Naive B cell (primary cell): ENCODE measurements around the gene SYVN1. TPM values are rescaled to one million over a fixed set of nuclear protein-coding genes. Genes with fewer than 3 reads are reported as not detected.

Source experiments
- ATAC-seq, 2 donors: fragments of 150-1000 bp; cut with Tn5 transposase; 2 replicates each; pipeline ENCODE4 v1.10.0; 2021; ENCODE audit warnings: low read depth in 2 of 2, mild to moderate bottlenecking in 2 of 2, moderate library complexity in 2 of 2
- DNase-seq: peaks from one replicate; pipeline ENCODE4 v3.0.0; 2022
- H3K27ac Mint-ChIP-seq, 6 donors: one replicate each; pipeline ENCODE4 v1.8.0; 2020 to 2022; ENCODE audit warnings: mild to moderate bottlenecking in 6 of 6, mixed read lengths in 6 of 6, moderate library complexity in 5 of 6, inconsistent platforms in 2 of 6
- H3K27me3 Mint-ChIP-seq, 3 donors: one replicate each; pipeline ENCODE4 v1.8.0; 2021 to 2022; ENCODE audit warnings: mixed read lengths in 3 of 3, mild to moderate bottlenecking in 1 of 3
- H3K36me3 Mint-ChIP-seq, 2 donors: one replicate each; pipeline ENCODE4 v1.8.0; 2020 to 2022; ENCODE audit warnings: mixed read lengths in 2 of 2, inconsistent platforms in 1 of 2, mild to moderate bottlenecking in 1 of 2
- H3K4me1 Mint-ChIP-seq, 3 donors: one replicate each; pipeline ENCODE4 v1.8.0; 2020 to 2022; ENCODE audit warnings: mixed read lengths in 3 of 3, inconsistent platforms in 1 of 3, mild to moderate bottlenecking in 1 of 3, moderate library complexity in 1 of 3
- H3K4me3 Mint-ChIP-seq, 8 donors: one replicate each; pipeline ENCODE4 v1.8.0; 2020 to 2022; ENCODE audit warnings: mild to moderate bottlenecking in 8 of 8, mixed read lengths in 8 of 8, moderate library complexity in 8 of 8, inconsistent platforms in 2 of 8
- H3K9me3 Mint-ChIP-seq, 7 donors: one replicate each; pipeline ENCODE4 v1.8.0; 2020 to 2022; ENCODE audit warnings: mixed read lengths in 7 of 7, mild to moderate bottlenecking in 5 of 7, inconsistent platforms in 2 of 7, moderate library complexity in 1 of 7
- polyA plus RNA-seq, 6 donors: library from polyadenylated mRNA; unstranded; fragments of 300-500 nt; fragmentation: Illumina TruSeq; gene quantifications; one replicate each; pipeline ENCODE4 v1.2.3, GENCODE V29; 2021; ENCODE audit warnings: low read depth in 6 of 6

Gene SYVN1
- polyA plus RNA-seq, 6 donors from 2014 or later = 21.4 to 86.9 (median 43.5) TPM

- H3K9me3 Mint-ChIP-seq = no peaks in the 10 kb centered on the region
- H3K27ac Mint-ChIP-seq = peak overlapping the region in 1 of 6 donors; percentile 10
- no peaks in the 10 kb centered on the region for H3K36me3 Mint-ChIP-seq
- H3K4me1 Mint-ChIP-seq = peaks cover 5 to 16% (median 7%) of the 10 kb centered on the region in 3 donors
- H3K27me3 Mint-ChIP-seq = no peaks in the 10 kb centered on the region
- no peak overlapping the region for H3K4me3 Mint-ChIP-seq
- ATAC-seq = no peak
- DNase-seq = no peak
These were observed 56.9 kb downstream of the SYVN1 start for GRCh38 chr11:65077451-65077850.

Other genes starting within 250 kb of the SYVN1 start
- 1 to 10 TPM in 5 of 6 donors, not detected in 1; 2.8 to 5.0 (median 3.4) TPM for gene ATG2A, start 217.3 kb downstream of the SYVN1 start, polyA plus RNA-seq
- 10 to 100 TPM in 3 of 6 donors, 1 to 10 TPM in 3; 7.2 to 15.1 (median 10.2) TPM for gene PPP2R5B, start 209.8 kb downstream of the SYVN1 start, polyA plus RNA-seq
- not detected for gene GPHA2, start 198.6 kb downstream of the SYVN1 start, polyA plus RNA-seq
- 1 to 10 TPM in 2 of 6 donors, under 1 TPM in 2, not detected in 2; 0.48 to 1.7 (median 1.1) TPM for gene MAJIN, start 162.4 kb downstream of the SYVN1 start, polyA plus RNA-seq
- gene BATF2, start 137.5 kb downstream of the SYVN1 start, polyA plus RNA-seq = 1 to 10 TPM in 3 of 6 donors, under 1 TPM in 2, not detected in 1; 0.13 to 2.9 (median 1.6) TPM
- 10 to 100 TPM; 45.9 to 74.0 (median 64.2) TPM for gene ARL2, start 120.4 kb downstream of the SYVN1 start, polyA plus RNA-seq
- gene SNX15, start 107.1 kb downstream of the SYVN1 start, polyA plus RNA-seq = 10 to 100 TPM; 11.7 to 18.3 (median 14.9) TPM
- gene SAC3D1, start 93.3 kb downstream of the SYVN1 start, polyA plus RNA-seq = 1 to 10 TPM; 4.7 to 9.6 (median 6.4) TPM
- 10 to 100 TPM; 19.4 to 28.3 (median 24.3) TPM for gene NAALADL1, start 76.0 kb downstream of the SYVN1 start, polyA plus RNA-seq
- gene CDCA5, start 50.5 kb downstream of the SYVN1 start, polyA plus RNA-seq = under 1 TPM in 5 of 6 donors, not detected in 1; 0.11 to 1.00 (median 0.47) TPM
- gene ZFPL1, start 50.3 kb downstream of the SYVN1 start, polyA plus RNA-seq = 10 to 100 TPM; 30.0 to 37.4 (median 35.0) TPM
- 100 to 1,000 TPM in 2 of 6 donors, 10 to 100 TPM in 4; 80.5 to 106 (median 91.2) TPM for gene VPS51, start 38.3 kb downstream of the SYVN1 start, polyA plus RNA-seq
- 10 to 100 TPM; 11.6 to 18.4 (median 15.0) TPM for gene TM7SF2, start 22.6 kb downstream of the SYVN1 start, polyA plus RNA-seq
- gene ZNHIT2, start 16.8 kb downstream of the SYVN1 start, polyA plus RNA-seq = 10 to 100 TPM in 4 of 6 donors, 1 to 10 TPM in 2; 6.3 to 16.5 (median 14.1) TPM
- 1,000 to 10,000 TPM; 1,024 to 1,586 (median 1,385) TPM for gene FAU, start 12.4 kb downstream of the SYVN1 start, polyA plus RNA-seq
- gene MRPL49, start 12.2 kb downstream of the SYVN1 start, polyA plus RNA-seq = 100 to 1,000 TPM in 3 of 6 donors, 10 to 100 TPM in 3; 68.8 to 111 (median 102) TPM
- under 1 TPM in 1 of 6 donors, not detected in 5; 0.48 TPM for gene SPDYC, start 35.7 kb upstream of the SYVN1 start, polyA plus RNA-seq
- gene CAPN1, start 47.4 kb upstream of the SYVN1 start, polyA plus RNA-seq = 100 to 1,000 TPM in 5 of 6 donors, 10 to 100 TPM in 1; 93.8 to 132 (median 124) TPM
- 10 to 100 TPM; 11.9 to 20.4 (median 16.2) TPM for gene POLA2, start 127.4 kb upstream of the SYVN1 start, polyA plus RNA-seq
- under 1 TPM in 1 of 6 donors, not detected in 5; 0.88 TPM for gene CDC42EP2, start 180.3 kb upstream of the SYVN1 start, polyA plus RNA-seq
- gene DPF2, start 199.3 kb upstream of the SYVN1 start, polyA plus RNA-seq = 100 to 1,000 TPM in 1 of 6 donors, 10 to 100 TPM in 5; 68.1 to 104 (median 91.9) TPM
- gene TIGD3, start 220.2 kb upstream of the SYVN1 start, polyA plus RNA-seq = 1 to 10 TPM; 1.5 to 3.3 (median 1.8) TPM
- gene SLC25A45, start 248.1 kb upstream of the SYVN1 start, polyA plus RNA-seq = 10 to 100 TPM; 10.2 to 35.1 (median 16.2) TPM